ENCODE results near the gene PARP15.

DNA sequence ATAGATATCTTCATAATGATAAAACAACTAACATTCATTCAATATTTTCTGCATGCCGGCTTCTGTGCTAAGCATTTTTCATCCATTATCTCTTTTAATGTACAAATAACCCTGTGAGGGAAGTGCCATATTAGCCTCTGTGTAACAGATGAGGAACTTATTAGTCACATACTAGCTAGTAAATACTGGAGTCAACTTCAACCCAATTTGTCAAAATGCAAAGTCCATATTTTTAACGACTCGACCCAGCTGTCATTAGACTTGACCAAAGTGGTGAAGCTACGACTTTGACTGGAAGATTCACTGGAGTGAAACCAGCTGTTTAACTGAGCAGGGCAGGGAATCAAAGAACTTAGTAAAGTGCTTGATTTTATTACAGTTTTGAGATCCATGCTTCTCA, 41.6 kb downstream of the PARP15 start:
- TF ChIP-seq, protein P1, sequence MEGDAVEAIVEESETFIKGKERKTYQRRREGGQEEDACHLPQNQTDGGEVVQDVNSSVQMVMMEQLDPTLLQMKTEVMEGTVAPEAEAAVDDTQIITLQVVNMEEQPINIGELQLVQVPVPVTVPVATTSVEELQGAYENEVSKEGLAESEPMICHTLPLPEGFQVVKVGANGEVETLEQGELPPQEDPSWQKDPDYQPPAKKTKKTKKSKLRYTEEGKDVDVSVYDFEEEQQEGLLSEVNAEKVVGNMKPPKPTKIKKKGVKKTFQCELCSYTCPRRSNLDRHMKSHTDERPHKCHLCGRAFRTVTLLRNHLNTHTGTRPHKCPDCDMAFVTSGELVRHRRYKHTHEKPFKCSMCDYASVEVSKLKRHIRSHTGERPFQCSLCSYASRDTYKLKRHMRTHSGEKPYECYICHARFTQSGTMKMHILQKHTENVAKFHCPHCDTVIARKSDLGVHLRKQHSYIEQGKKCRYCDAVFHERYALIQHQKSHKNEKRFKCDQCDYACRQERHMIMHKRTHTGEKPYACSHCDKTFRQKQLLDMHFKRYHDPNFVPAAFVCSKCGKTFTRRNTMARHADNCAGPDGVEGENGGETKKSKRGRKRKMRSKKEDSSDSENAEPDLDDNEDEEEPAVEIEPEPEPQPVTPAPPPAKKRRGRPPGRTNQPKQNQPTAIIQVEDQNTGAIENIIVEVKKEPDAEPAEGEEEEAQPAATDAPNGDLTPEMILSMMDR (IDR thresholded peaks at IDR 0.05 in 2 of 3, conservative IDR thresholded peaks at IDR 0.05 in 1 of 3; ENCODE audit: borderline replicate concordance in 1 of 3, insufficient read depth in 1 of 3, low read depth in 2 of 3, low read length in 2 of 3), result no peak
- TF ChIP-seq SRF (IDR thresholded peaks at IDR 0.05; ENCODE audit: low read depth), result no peak
- TF ChIP-seq EZH2 (IDR thresholded peaks at IDR 0.05), result no peak
- TF ChIP-seq MAX (IDR thresholded peaks at IDR 0.05), result no peak
- TF ChIP-seq SP1 (IDR thresholded peaks at IDR 0.05; ENCODE audit: low read depth), result no peak
- no peak for TF ChIP-seq POLR2A (IDR thresholded peaks at IDR 0.05; ENCODE audit: borderline replicate concordance, extremely low read depth, insufficient read depth, insufficient read length)
- TF ChIP-seq REST (IDR thresholded peaks at IDR 0.05; ENCODE audit: low read depth), result no peak
- no peak for TF ChIP-seq EZH2phosphoT487 (IDR thresholded peaks at IDR 0.05; ENCODE audit: borderline replicate concordance)
- no peak for TF ChIP-seq JUND (IDR thresholded peaks at IDR 0.05)
- no peak for TF ChIP-seq RAD21 (IDR thresholded peaks at IDR 0.05; ENCODE audit: low read depth)
- TF ChIP-seq ZNF274 (IDR thresholded peaks at IDR 0.05; ENCODE audit: low read depth, low read length), result no peak
- TF ChIP-seq ZFX (IDR thresholded peaks at IDR 0.05), result no peak
